NCI-H510A treated with DMSO at 0.1 percent for 48 hours (cell line): ENCODE data around the gene ZNF236.
"Not testable (repeated sequence)": the region's sequence is repeated elsewhere in the genome, so short reads cannot be mapped to it uniquely, and the experiment has no call there.

Source experiments
- DNase-seq: peaks from one replicate; lab custom pipeline; 2025; lab: John Stamatoyannopoulos, UW

Gene ZNF236

DNA sequence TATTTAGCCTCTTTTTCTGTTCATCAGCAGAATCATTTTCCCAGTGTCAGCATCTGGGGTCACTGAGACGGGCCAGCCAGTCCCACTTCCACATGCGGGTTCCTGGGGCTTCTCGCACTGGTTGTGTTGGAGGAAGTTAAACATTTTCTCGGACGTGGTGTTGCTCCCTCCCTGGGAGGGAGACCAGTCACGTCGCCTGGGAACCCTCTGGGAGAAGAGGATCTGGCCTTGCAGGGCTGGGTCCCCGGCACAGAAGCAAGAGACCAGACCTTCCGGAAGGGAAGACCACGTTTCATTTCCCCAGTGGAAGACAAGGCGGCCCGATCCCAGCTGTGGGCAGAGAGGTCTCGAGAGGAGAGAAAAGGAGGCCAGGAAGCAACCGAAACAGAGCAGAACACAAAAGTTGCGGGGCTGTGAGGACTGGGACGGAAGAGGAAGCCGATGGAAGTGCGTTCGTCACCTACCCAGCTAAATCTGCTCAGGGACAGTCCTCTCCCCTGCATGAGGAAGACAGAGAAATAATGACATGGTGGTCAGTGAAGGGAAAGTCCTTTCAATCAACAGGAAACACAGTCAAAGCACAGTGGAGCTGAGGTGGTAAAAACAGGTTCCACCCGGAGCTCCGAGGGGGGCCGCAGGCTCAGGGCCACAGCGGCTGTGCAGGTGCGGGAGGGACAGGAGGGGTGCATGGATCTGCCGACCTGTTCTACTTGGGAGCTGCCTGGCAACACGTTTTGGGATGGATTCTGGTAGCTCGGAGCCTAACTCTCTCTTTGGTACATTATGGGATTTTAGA, 165.9 kb downstream of the ZNF236 start:
- DNase-seq: no peak

DNA sequence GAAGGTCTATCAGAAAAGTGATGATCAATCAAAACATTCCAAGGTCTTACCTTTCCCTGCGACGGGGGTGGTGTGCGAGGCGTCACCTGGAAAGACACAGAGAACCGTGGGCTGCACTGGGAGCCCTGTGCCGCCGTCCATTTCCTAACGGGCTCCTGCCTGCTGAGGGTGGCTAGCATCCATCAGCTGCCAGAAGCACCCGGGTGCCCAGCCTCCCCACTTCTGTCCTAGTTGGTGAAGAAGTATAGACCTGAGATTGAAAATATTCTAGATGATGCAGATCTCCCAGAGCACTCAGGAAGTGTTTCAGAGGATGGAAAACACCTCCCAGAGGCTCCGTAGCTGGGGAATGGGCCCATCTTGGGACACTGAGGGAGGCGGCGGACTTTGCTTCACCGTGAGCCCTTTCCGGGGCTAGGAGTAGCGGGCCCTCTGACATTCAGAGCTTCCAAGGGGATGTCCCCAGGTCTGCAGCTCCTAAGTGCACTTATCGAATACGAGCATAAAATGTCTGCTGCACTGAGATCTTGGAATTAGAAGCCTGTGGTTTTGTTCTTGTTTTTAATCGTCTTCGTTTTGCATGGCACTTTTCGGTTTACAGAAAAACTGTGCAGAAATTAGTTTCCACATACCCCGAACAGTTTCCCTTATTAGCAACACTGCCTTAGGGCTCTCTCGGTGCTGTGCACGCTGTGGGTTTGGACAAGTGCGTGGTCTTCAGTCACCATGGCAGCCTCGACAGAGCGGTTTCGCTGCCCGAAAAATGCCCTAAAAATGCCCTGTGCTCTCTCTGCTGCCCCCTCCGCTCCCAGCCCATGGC, 166.7 kb downstream of the ZNF236 start:
- no peak for DNase-seq

DNA sequence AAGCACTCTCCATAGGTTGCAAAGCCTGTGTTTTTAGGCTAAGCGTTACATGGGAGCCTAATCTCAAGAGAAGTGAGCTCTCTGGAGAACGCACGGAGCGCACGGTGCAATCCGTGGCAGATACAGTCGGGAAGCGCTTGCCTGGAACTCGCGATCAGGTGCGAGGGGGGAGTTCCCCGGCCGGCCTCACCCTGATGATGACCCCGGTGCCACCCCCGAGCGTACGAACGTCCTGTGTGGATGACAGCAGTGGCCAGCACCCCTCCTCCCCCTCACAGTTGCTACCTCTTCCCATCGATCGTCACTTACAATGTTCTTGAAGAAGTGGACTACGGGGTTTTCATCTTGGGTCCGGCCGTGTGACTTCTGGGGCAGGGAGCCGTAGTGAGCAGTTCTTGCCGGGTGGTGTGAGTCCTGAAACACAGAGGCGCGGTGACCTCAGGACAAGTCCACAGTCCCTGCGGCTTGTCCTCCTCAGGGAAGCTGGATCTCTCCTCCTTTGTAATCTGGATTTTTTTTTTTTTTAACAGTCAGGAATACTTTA, 167.4 kb downstream of the ZNF236 start:
- DNase-seq: no peak

DNA sequence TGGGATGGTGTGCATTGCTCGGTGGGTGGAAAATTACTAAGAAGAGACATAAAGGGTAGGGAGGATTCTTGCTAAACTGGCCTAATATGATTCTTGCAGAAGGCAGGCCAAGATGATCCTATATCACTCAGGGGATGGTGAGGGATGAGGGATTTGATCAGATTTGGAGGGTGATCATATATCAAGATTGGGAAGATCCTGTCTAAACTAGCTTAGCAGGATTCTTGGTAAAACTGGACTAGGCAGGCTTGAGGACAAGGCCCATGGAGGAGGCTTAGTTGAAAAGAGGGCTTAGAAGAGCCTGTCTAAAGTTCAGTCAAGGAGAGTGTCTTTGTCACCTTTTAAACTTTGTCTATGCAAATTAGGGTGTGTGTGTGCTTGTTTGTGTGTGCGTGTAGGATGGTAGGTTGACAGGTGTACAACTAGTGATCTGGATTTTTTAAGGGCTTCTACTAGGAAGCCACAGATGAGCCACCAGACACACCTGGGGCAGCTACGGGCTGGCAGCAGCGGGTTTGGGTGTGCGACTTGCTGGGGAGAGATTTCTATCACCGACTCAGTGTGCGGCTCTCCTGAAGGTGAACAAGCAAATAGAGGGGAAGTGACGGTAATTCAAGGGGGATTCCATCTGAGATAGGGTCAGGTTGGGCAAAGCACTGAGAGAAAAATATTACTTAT, 168.1 kb downstream of the ZNF236 start:
- DNase-seq: not testable (repeated sequence)

DNA sequence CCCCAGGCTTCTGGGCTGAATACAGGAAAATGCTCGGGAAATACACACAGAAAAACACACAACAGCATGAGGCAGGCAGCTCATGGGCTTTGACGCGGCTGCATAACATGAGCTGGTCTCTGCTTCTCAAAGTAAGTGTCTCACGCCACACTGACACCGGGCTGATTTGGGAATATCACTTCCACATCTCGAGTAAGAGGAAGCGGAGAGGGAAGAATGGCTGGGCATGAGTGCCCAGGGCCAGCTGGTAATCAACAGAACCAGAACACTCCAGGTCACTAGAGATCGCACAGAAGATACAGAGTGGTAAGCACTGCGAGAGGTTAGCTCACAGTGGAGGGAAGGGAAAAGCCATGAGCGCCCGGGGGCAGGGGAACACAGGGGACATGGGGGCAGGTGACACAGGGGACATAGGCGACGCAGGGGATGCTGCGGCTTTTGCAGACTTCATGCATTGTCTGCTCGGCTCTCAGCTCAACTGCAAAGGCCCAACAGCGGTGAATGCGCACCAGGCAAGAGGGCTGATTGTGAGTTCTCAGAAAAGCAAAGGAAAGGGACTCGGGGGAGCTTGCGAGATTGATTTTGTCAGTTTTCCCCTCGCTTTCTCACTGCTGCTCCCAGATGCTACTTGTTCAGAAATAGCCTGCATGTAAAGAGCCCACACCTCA, 168.8 kb downstream of the ZNF236 start:
- DNase-seq: no peak

DNA sequence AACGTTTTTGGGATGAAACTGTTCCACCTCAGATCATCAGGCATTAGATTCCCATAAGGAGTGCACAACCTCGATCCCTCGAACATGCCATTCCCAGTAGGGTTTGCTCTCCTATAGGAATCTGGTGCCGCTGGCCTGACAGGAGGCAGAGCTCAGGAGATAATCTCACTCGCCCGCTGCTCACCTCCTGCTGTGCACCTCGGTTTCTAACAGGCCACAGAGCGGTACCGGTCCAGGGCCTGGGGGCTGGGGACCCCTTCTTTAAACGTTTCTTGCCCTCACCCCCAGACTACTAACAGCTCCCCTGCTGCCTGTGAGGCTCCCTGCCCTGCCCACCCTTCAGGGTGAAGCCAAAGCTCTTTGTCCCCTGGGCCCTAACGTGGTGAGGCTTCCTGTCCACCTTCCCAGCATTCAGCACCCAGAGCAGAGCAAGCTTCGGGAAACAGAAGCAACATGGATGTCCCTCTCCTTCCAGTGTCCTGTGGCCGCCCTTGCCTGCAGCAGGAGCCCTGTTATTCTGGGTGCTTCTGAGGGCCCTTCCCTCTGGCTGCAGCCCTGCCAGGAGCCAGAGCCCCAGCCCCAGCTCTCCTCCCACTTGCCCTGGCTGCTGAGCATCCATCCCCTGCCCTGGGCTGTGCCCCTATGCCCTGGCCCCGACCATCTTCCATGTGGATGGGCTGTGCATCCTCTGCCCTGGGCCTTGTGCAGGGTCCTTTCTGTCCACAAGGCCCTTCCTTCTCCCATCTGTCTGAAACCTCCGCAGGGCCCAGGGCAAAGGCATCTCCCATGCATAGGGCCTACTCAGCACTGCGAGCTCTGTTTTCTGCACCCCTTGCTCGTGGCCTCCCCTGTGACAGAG, 170.1 kb downstream of the ZNF236 start:
- DNase-seq: no peak

DNA sequence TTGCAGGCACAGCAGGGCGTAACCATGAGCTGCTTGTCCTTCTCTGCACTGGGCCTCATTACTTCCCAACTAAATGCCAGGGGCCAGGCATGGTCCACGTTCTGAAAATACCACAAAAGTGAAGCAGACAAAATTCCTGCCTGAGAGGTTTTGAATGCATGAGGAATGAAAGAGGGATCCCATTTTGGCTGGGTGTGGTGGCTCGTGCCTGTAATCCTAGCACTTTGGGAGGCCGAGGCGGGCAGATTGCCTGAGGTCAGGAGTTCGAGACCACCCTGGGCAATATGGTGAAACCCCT, 170.7 kb downstream of the ZNF236 start:
- no peak for DNase-seq

DNA sequence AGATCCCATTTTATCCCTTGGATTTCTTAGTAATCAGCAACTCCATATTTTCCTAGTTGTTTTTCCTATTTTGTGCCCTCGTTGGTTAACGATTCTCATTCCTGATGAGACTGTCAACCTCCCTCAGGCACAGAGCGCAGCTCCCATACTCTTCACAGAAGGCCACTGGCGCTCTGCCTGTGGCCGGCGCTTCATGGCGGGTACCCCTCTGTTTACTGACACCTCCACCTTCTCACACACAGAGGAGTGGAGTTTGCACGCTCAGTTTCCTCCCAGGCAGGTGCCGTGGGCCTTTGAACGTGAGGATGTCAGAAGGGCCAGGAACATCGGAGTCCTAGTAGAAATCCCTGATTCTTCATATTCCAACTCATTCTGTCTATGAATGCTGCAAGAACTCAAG, 171.2 kb downstream of the ZNF236 start:
- DNase-seq: no peak

DNA sequence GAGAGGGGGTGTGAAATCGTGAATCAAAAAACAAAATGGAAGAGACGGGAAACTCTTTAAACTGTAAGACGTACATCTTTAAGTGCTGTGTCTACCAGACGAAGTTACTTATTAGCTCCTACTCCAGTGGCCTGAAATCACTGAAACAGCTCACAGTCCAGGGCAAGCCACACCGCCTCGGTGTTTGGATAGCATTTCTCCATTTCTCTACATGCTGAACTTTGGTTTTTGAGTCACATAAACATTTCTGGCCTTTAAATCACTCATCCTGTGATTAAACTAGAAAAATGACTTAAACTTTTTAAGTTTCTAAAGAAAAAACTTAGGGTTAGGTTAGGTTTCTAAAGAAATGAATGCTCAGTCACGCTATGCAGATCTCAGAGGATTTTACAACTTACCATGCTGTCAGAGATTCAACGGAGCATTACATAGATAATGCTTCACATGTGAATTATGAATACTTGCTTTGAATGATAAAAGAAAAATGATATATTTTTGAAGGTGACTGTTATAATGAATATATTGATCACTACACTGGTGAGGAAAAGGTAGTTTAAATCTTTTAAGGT, 171.8 kb downstream of the ZNF236 start:
- no peak for DNase-seq

DNA sequence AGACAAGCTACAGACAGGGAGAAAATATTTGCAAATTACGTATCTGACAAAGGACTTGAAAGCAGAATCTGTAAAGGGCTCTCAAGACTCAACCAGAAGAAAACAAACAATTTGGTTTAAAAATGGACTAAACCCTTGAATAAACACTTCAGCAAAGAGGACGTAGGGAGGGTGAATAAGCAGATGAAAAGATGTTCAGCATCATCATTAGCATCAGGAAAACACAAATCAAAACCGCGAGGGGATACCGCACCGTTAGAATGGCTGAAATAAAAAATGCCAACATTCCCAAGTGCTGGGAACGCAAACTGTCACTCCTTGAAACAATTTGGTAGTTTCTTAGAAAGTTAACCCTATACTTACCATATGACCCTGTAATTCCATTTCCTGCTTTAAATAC, 173.5 kb downstream of the ZNF236 start:
- no peak for DNase-seq

DNA sequence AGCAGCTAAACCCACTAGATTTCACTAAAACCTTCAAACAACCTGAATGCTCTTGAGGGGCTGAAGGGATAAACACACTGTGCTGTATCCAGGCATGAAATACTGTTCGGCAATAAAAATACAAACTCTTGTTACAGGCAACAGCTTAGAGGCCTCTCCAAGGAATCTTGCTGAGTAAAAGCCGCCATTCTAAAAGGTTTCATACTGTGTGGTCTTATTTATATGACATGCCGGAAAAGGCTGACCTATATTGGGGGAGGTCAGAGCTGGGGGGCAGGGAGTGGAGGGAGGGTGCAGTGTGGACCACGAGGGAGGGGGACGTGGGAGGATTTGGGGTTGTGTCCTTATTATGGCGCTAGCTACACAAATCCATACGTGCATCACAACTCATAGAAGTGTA, 174.1 kb downstream of the ZNF236 start:
- no peak for DNase-seq

DNA sequence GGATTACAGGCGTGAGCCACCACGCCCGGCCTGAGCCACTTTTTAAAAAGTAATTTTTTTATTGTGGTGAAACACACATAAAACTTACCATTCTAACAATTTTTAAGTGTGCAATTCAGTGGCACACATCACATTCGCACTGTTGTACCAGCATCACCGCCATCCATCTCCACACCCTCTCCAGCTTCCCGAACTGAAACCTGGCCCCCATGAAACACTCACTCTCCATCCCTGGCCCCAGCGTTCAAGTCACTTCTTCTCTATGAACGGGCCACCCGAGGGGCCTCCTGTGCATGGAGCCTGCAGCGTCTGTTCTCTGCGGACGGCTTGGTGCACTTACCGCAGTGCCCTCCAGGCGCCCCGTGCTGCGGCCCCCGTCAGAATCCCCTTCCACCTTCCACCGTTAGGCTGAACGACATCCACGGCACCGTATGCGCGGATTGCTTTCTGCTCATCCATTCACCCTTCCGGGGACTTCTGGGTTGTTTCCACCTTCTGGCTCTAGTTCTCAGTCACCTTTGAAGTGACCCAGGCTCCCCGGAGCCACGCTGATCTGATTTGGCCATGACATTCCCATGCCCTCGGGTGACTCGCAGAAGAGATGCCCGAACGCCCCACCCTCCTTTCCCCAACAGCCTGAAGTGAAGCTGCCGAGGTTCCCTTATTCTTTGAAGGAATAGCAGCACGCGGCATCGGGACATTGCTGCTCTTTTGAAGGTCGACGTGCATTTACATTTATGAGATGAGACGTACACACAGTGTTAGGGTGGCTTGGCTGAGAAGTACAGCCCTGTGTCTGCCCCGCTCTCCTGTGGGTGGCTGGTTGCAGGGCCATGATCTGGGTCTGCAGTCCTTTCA, 175.8 kb downstream of the ZNF236 start:
- no peak for DNase-seq

DNA sequence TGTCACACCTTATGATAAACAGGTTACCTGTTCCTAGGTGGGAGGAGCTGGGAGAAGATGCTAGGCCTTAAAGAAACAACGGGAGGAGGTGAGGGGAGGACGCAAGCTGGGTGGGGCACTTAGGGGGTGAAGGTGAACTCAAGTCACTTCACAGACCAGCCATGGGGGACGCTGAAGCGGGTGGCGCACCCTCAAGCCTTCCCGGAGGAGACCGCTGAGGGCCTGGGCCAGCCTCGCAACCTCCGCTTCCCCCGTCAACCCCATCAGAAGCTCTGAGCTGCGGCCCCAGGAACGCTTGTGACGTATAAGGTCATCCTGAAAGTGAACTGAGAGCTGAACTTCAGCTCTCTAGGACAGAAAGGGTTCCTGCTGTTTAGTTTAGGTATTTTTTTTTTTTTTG, 176.7 kb downstream of the ZNF236 start:
- no peak for DNase-seq

DNA sequence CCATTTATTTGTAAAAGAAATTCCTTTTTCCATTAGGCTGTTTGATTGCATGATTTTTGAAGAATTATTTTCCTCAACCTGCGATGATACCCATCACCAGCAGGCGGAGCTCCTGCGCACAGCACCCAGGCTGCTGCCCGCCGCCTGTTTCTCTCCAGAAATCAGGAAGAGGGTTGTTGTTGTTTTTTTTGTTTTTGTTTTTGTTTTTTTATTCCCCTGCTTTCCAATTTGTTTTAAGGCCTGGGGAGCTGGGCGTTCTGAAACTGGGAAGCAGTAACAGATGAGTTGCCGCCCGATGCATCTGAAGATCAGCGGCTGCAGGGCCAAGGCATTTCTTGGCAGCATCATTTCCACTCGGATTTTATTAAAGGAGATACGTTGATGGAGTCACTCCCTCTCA, 178.2 kb downstream of the ZNF236 start:
- peak; percentile 81 for DNase-seq

DNA sequence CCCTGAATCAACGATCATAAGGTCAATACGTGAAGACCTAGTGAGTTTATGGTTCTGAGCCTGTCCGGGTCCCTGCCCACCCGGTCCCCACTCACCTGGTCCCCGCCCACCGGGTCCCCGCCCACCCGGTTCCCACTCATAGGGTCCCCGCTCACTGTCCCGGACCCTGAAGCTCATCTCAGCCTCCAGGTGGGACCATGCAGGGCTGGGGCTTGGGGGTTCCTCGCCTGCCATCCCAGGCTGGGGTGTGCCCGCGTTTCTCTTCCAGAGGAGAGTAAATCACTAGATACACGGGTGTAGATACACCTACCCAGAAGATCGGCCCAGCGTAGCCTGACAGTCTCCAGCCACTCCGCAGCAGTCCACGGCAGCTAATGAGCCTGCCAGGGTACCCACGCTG, 178.7 kb downstream of the ZNF236 start:
- no peak for DNase-seq

DNA sequence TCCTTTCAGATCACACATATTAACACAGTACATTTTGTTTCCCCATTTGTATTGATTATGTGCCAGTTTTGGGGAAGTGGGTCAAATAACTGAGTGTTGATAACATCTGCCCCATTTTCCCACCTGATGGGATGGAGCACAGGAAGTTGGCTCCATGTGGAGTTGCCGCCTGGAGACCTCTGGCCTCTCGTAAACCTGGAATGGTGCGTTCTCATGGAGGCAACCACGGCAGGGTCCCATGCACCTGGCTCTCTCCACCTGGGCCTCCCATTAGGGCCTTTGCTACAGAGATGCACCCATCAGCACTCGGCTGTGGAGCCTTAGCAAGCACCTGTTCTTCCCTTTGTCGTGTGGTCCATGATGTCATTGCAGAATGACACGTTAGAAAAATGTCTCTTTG, 179.6 kb downstream of the ZNF236 start:
- peak; percentile 52 for DNase-seq

DNA sequence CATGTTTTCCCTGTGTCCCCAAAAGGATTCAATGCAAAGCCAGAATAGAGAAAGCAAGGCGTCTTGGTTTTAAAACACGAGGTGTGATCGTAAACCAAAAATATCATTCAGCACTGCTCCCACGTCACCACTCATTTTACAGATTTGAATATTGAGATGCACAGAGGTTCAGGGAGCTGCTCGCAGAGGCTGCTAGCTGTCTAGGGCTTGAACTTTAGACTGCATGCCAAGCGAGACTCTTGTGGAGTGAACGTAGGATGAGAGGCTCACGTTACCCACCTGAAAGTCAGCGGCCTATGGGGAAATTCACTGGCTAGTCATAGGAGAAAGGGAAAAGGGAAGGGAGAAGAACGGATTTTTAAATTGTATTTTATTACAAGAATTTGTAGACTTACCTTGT, 180.1 kb downstream of the ZNF236 start:
- peak; percentile 52 for DNase-seq

DNA sequence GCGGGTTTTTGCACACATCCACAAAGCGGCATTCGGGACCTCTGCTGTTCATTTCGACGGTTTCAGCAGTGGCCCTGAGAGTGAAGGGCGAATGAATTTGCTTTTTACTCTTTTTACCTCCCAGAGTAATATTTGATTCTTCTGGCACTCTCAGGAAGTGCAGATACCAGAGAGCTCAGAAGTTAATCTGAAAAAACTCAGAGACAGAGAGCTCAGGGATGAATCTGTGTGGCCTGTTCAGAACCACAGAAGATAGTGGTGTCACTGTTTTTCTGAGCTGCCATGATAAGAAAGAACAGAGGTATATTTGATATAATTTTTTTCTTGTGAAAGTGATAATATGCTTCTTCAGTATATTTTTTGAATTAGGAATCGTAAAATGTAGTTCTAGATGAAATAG, 181.0 kb downstream of the ZNF236 start:
- no peak for DNase-seq

DNA sequence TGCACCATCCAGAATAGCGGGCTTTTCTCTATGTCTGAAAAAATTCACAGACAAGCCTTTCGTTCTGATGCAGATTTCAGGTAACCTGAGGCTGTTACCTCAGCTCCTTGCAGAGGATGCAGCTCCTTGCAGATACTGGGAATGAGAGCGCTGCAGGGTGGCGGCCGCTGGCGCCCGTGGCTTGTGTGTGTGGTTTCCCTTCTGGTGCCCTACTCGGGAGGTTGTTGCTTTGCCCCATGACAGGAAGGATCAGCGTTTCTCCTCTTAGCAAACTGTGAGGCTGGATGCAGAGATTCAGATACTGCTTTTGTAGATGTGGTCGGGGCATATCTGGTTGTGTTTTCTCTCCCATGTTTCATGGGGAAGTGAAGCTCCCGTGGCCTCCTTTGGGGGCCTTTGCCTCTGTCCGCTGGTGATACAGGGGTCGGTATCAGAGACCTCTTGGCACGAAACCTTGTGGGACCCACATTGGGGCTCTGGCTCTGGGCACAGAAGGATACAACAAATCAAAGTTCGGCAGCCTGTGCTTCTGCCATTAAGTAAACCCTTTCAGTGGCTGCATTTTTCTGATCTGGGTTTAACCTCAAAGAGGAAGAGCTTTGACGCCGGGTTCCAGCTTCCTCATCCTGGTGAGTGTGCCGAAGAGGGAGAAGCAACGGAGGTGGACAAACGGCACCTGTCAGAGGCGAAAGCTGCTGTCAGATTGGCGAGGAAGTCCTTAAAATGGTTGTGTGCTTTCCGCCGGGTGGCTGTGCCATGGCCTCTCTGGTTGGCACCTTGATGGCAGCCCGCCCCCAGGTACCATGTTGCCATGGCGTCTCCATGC, 182.4 kb downstream of the ZNF236 start:
- DNase-seq: no peak
